HG02571 (cell line): ENCODE measurements around the gene OR7G2.

ENCODE experiments used
- ATAC-seq: cut with Tn5 transposase; IDR thresholded peaks from one replicate; pipeline ENCODE4 v1.9.1; 2021; ENCODE audit warnings: mild to moderate bottlenecking, moderate library complexity; ENCODE audit not compliant: unreplicated experiment

Gene OR7G2

DNA sequence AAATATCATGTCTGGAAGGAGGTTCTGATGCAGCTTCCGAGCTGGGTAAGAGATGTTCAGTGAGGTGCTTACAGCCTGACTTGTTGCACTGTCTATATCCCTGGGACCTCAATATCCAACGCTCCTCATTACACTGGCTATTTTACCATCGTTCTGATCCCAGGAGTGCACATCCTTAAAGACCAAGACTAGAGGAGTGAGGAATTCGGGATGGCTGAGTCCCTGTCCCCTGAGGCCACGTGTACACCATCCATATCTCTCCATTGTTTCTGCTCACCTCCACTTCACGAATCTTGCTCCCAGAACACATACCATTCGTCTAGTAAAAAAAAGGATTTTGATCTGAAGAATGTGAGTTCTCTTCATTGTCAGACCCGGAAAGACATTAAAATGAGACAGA is at the start of gene OR7G2:
OR7G2 (minus strand) TSS at position 101 of the 400 bp plus-strand sequence. CDS start 4,232 bp downstream, outside the sequence.
- ATAC-seq: no peak

DNA sequence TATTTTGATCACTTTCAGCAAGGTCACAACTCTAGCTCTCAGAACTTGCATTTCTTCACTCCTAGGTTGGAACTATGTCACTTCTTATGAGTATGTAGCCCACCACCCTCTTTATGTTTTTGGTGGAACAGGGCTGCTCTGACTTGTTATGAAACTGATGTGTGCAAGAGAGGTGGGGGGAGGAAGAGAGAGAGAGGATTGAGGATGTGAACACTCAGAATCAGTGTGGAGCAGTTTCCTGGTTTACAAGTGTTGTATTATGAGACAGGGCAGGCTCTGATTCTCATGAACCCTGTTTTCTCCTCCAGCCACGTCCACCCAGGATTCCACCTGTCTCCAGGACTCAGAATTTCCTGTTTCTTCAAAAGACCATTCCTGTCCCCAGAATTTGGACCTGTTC is 49.0 kb upstream of the OR7G2 start:
- no peak for ATAC-seq

DNA sequence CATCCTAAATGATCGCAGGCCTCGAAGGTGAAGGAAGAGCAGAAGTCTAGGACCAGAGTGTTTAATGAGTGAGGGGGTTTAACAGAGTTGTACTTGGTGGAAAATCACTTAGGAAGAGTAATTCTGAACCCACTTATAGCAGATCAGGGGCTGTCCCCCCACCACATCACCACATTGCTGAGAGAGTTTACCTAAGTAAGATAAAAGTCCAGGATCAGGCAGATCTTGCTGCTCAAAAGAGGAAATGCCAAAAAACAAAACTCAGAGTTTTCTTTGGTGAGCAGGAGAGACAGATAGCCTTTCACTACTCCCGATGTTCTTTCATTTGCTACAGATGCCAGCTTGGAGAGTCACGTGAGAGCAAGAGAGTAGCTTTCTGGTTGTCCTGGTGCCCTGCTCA is 48.3 kb upstream of the OR7G2 start:
- ATAC-seq: no peak

DNA sequence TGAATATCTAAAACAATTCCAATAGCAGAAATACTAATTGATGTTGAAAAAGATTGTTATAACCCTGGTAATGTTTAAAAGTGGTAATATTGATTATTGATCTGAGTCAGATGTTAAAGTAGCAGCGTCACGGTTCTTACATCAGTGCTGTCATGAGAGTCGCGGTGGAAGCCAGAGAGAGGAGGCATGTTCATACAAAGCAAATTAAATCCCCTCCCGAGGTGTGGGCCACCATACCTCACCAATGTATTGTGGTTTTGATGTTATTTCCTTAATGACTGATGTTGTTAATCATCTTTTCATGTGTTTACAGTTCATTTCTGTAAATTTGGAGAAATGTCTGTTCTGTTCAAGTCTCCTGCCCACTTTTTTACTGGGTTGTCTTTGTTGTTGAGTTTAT is 44.1 kb upstream of the OR7G2 start:
- no peak for ATAC-seq

- ATAC-seq: no peak
Measured at GRCh38 chr19:9150650-9151049, 43.4 kb upstream of the OR7G2 start.

DNA sequence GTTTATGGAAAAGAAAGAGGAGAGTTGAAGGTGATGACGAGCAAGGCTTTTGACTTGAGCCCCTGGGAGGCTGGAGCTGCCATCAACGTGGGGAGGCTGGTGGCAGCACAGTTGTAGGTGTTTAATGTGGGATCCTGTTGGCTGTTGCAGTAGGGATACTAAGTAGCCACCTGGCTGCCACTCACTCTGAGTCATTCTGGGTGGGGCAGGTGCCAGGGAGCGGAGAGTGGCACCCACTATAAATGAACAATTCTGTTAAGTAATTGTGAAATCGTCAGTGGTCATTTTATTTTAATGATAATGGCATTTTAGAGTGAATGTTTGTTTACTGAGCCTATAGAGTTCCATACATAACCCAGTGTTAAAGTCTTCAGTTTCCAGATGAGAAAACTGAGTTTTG is 42.7 kb upstream of the OR7G2 start:
- no peak for ATAC-seq

DNA sequence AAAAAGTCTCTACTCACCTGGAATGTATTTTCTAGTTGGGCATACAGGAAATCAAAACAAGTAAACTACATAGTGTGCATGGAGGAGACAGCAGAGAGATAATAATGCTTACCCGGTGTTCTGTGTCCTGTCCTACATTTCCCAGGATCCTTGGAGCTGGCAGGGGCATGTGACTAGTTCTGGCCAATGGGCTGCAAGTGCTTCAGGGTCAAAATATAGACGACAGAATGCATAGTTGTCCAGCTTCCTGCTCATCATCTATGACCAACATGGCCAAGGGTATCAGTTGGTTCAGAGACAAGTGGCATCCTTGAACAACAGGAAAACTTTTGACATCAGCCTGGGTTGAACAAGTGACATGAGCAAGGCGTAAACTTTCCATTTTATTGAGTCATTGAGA is 41.4 kb upstream of the OR7G2 start:
- ATAC-seq: no peak

GRCh38 chr19:9146882-9147281 is 39.6 kb upstream of the OR7G2 start:
- ATAC-seq: no peak

DNA sequence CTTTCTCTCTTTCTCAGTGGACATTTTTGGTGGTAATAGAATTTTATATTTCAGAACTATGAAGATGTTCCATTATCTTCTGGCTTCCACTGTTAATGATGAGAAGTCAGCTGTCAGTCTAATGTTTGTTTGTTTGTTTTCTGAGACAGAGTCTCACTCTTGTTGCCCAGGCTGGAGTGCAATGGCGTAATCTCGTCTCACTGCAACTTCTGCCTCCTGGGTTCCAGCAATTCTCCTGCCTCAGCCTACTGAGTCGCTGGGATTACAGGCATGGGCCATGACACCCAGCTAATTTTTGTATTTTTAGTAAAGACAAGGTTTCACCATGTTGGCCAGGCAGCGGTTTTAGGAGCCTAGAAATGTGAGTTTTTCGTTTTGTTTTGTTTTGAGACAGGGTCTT is 37.6 kb upstream of the OR7G2 start:
- no peak for ATAC-seq

GRCh38 chr19:9140159-9140874 is 33.0 kb upstream of the OR7G2 start, which contains the start of gene ZNF317:
Gene ZNF317 (plus strand): TSS chr19:9140397. CDS start chr19:9156017, 15,620 bp downstream.
- ATAC-seq: peak; percentile 96

GRCh38 chr19:9139609-9140158 is 32.4 kb upstream of the OR7G2 start:
- ATAC-seq: peak; percentile 12

DNA sequence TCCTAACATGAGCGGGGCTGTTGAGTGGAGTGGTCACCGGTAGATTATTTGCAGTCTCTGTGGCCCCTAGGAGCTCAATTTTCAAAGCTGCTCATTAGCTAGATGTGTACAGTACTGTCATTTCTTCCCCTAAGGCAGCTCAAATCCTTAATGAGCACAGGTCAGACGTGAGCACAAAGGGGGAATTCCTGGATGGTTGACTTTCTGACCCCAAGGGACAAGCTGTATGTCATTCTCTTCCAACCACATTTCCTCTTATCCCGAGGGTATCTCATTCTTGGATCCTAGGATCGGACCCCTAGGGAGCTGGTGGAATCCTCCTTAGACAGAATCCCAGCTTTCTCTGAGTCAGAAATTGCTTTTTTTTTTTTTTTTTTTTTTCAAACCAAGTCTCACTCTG is 25.1 kb upstream of the OR7G2 start:
- no peak for ATAC-seq

- no peak for ATAC-seq
Measured at GRCh38 chr19:9130965-9131364, 23.7 kb upstream of the OR7G2 start.

- no peak for ATAC-seq
Measured at GRCh38 chr19:9128171-9128570, 20.9 kb upstream of the OR7G2 start.

- no peak for ATAC-seq
Measured at GRCh38 chr19:9126900-9127405, 19.7 kb upstream of the OR7G2 start, which contains the start of gene OR7G3. Gene OR7G3 (minus strand): TSS chr19:9126950. CDS start chr19:9126950, 0 bp downstream.

- ATAC-seq: no peak
Measured at GRCh38 chr19:9116547-9116946, 9.3 kb upstream of the OR7G2 start.

GRCh38 chr19:9115307-9115813 is 8.1 kb upstream of the OR7G2 start, which contains the start of gene OR7G1:
Gene OR7G1 (minus strand): TSS chr19:9115763. CDS start chr19:9115763, 0 bp downstream.
- no peak for ATAC-seq

DNA sequence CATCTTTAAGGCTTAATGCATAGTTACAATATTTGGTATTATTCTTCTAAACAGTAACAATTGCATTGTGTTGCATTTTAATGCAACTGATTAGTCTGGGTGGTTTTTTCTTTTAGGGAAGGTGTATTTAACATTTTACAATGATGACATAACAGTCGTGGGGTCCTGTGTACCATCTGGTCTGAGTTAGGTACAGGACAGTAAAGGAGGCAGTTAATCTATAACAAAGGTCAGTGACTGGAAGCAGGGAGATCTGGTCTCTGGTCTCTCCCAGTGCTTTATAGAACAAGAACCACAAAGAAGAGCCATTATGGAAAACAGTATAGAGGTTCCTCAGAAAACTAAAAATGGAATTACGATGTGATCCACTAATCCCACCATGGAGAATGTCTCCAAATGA is 2.7 kb upstream of the OR7G2 start:
- ATAC-seq: no peak

- no peak for ATAC-seq
Measured at GRCh38 chr19:9086761-9087160, 20.5 kb downstream of the OR7G2 start, which contains the start of gene OR1M1. Gene OR1M1 (plus strand): TSS chr19:9087061. CDS start chr19:9093245, 6,184 bp downstream.

GRCh38 chr19:9078651-9079050 is 28.6 kb downstream of the OR7G2 start:
- no peak for ATAC-seq

DNA sequence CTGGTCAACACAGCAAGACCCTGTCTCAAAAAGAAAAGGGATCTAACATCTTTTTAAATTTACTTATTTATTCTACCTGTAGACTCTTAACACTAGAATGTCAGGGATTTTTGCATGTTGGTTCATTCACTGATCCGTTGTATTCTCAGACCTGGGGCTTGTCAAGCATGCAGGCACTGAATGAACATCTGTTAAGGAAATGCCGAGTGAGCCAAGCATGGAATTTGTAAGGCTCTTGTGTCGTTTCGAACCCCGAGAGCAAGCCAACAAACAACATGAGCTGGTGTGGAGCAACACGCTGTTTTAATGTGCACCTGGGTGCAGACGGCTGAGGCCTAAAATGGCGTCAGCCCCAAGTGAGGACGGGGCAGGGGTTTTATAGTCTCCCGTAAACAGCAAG is 30.4 kb downstream of the OR7G2 start:
- ATAC-seq: no peak
